Calu3 (cell line): ENCODE data around the gene RSPO1. TPM values are rescaled to one million over a fixed set of nuclear protein-coding genes. Genes with fewer than 3 reads are reported as not detected.
"Not testable (repeated sequence)": the region's sequence is repeated elsewhere in the genome, so short reads cannot be mapped to it uniquely, and the experiment has no call there.

Experiments used
- BruUV-seq: library from RNA; stranded (reverse); fragments of 400-500 nt; replicated peaks from 2 replicates; lab custom pipeline; 2021; lab: Mats Ljungman, UMichigan
- CTCF ChIA-PET: fragments of 300-600 bp; sonication (Branson Sonifier 250); formaldehyde crosslinking; loops from one replicate; lab custom pipeline; 2022; ENCODE audit warnings: antibody characterized with exemption; lab: Charles Lee
- DNase-seq: peaks from one replicate; pipeline ENCODE4 v3.0.0; 2022
- H3K27ac Mint-ChIP-seq: one replicate; pipeline ENCODE4 v1.8.0; 2022; ENCODE audit warnings: mixed read lengths; ENCODE audit not compliant: unreplicated experiment
- H3K27me3 Mint-ChIP-seq: one replicate; pipeline ENCODE4 v1.8.0; 2022; ENCODE audit warnings: mixed read lengths; ENCODE audit not compliant: unreplicated experiment
- H3K36me3 Mint-ChIP-seq: one replicate; pipeline ENCODE4 v1.8.0; 2022; ENCODE audit warnings: mild to moderate bottlenecking, moderate library complexity, mixed read lengths; ENCODE audit not compliant: insufficient read depth, unreplicated experiment
- H3K4me1 Mint-ChIP-seq: one replicate; pipeline ENCODE4 v1.8.0; 2022; ENCODE audit warnings: mild to moderate bottlenecking, low read depth, mixed read lengths; ENCODE audit not compliant: unreplicated experiment
- H3K4me3 Mint-ChIP-seq: one replicate; pipeline ENCODE4 v1.8.0; 2022; ENCODE audit warnings: mild to moderate bottlenecking, low read depth, moderate library complexity, mixed read lengths; ENCODE audit not compliant: unreplicated experiment
- H3K9me3 Mint-ChIP-seq: one replicate; pipeline ENCODE4 v1.8.0; 2022; ENCODE audit warnings: low read depth, mixed read lengths; ENCODE audit not compliant: unreplicated experiment
- CTCF ChIP-seq: fragments of 200-600 bp; IDR thresholded peaks from one replicate; pipeline ENCODE4 v1.8.0; 2022; ENCODE audit warnings: antibody characterized with exemption; ENCODE audit not compliant: unreplicated experiment
- intact Hi-C: fragments of 100-400 bp; cut with micrococcal nuclease; formaldehyde crosslinking; loops from one replicate; pipeline ENCODE4 v1.10.0; 2022; ENCODE audit not compliant: unreplicated experiment
- total RNA-seq: library from RNA; stranded (reverse); gene quantifications from 2 replicates; pipeline ENCODE4 v1.2.3, GENCODE V29; 2022

The RSPO1 gene
- total RNA-seq, 1 experiment from 2014 or later = not detected

GRCh38 chr1:37596182-37596667, 38.5 kb downstream of the RSPO1 start:
- DNase-seq = no peak
- no peaks in the 10 kb centered on the region for H3K9me3 Mint-ChIP-seq
- peak overlapping the region; percentile 99 for H3K27ac Mint-ChIP-seq
- H3K4me3 Mint-ChIP-seq = peak overlapping the region; percentile 98
- H3K27me3 Mint-ChIP-seq = peaks cover 10% of the 10 kb centered on the region
- BruUV-seq = no TSS peak
- CTCF ChIA-PET = interaction anchor here (0.7 to 1.1 kb wide), 3 partner anchors 81 to 1024 kb away, joined by 3 to 5 read pairs (median 3); partner anchors contain the start of genes CDCA8 and MEAF6
- intact Hi-C loops = no loop called here
- peaks cover 11% of the 10 kb centered on the region for H3K4me1 Mint-ChIP-seq
- no peak for TF ChIP-seq CTCF
- H3K36me3 Mint-ChIP-seq = peaks cover 25% of the 10 kb centered on the region

GRCh38 chr1:37595440-37596181, 39.1 kb downstream of the RSPO1 start, which contains the start of gene GNL2:
Gene GNL2 (minus strand): TSS chr1:37595937. CDS start chr1:37595822, 115 bp downstream.
- Mint-ChIP-seq H3K27me3 (peaks cover 4% of the 10 kb centered on the region), H3K4me1 (peaks cover 11% of the 10 kb centered on the region), H3K4me3 (peak within 1 kb of the TSS; percentile 98), H3K9me3 (no peaks in the 10 kb centered on the region), H3K36me3 (peaks cover 25% of the 10 kb centered on the region), H3K27ac (peak within 1 kb of the TSS; percentile 99)
- TF ChIP-seq CTCF = no peak
- CTCF ChIA-PET = interaction anchor here (0.7 to 1.1 kb wide), 3 partner anchors 80 to 1023 kb away, joined by 3 to 5 read pairs (median 3); partner anchors contain the start of genes CDCA8 and MEAF6
- DNase-seq = peak; percentile 98
- intact Hi-C loops = no loop called here
- BruUV-seq = no TSS peak

GRCh38 chr1:37593726-37594125, 41.0 kb downstream of the RSPO1 start:
- Mint-ChIP-seq H3K36me3 (peaks cover 34% of the 10 kb centered on the region), H3K27ac (no peak overlapping the region), H3K4me1 (peaks cover 11% of the 10 kb centered on the region), H3K4me3 (no peak overlapping the region), H3K27me3 (no peaks in the 10 kb centered on the region), H3K9me3 (no peaks in the 10 kb centered on the region)
- CTCF ChIA-PET = interaction anchor here (0.5 kb wide), 1 partner anchor 14 kb away, joined by 3 read pairs; no protein-coding TSS in a partner anchor
- DNase-seq = no peak
- no TSS peak for BruUV-seq
- TF ChIP-seq CTCF = no peak
- intact Hi-C loops = no loop called here

- Mint-ChIP-seq H3K4me3 (no peak overlapping the region), H3K27me3 (no peaks in the 10 kb centered on the region), H3K4me1 (no peaks in the 10 kb centered on the region), H3K36me3 (peaks cover 30% of the 10 kb centered on the region), H3K27ac (no peak overlapping the region), H3K9me3 (no peaks in the 10 kb centered on the region)
- CTCF ChIA-PET = no interaction called here
- intact Hi-C loops = no loop called here
- TF ChIP-seq CTCF = no peak
- BruUV-seq = no TSS peak
- DNase-seq = no peak
Measured at GRCh38 chr1:37588939-37589338, 45.8 kb downstream of the RSPO1 start.

GRCh38 chr1:37584544-37584943, 50.1 kb downstream of the RSPO1 start:
- BruUV-seq, H3K4me3 Mint-ChIP-seq, H3K9me3 Mint-ChIP-seq, H3K27ac Mint-ChIP-seq, DNase-seq, intact Hi-C loops, H3K27me3 Mint-ChIP-seq, H3K4me1 Mint-ChIP-seq: not testable (repeated sequence)
- CTCF ChIA-PET = interaction anchor here (0.6 kb wide), 1 partner anchor 1446 kb away, joined by 4 read pairs; no protein-coding TSS in a partner anchor
- peaks cover 54% of the 10 kb centered on the region for H3K36me3 Mint-ChIP-seq
